Gastrocnemius medialis (tissue), 4 donors: ENCODE results near the gene MAGEA8. TPM values are rescaled to one million over a fixed set of nuclear protein-coding genes. Genes with fewer than 3 reads are reported as not detected.

Source experiments
- ATAC-seq, 2 donors: fragments of 150-250 bp; one replicate each; pipeline ENCODE4 v1.9.1; 2016
- DNase-seq, 2 donors: peaks; one replicate each; pipeline ENCODE4 v3.0.0-alpha.2; 2019
- H3K27ac ChIP-seq, 4 donors: fragments of 200-600 bp; sonication (generic); 1 replicate in 1 of 4; 2 replicates in 3 of 4; pipeline ENCODE4 v1.5.1; 2016 to 2018; ENCODE audit warnings: mild to moderate bottlenecking in 2 of 4, moderate library complexity in 1 of 4
- H3K27me3 ChIP-seq, 3 donors: fragments of 200-600 bp; sonication (generic) in 2 of 3; 1 replicate in 1 of 3; 2 replicates in 2 of 3; pipeline versions ENCODE4 v1.5.1 to v1.6.0; 2016 to 2019; ENCODE audit warnings: mild to moderate bottlenecking in 1 of 3, moderate library complexity in 1 of 3
- H3K36me3 ChIP-seq, 2 donors: fragments of 200-600 bp; sonication (generic) in 1 of 2; one replicate each; pipeline ENCODE4 v1.5.1; 2017 to 2018
- H3K4me1 ChIP-seq, 2 donors: fragments of 200-600 bp; sonication (generic) in 1 of 2; one replicate each; pipeline ENCODE4 v1.5.1; 2016 to 2017; ENCODE audit warnings: mild to moderate bottlenecking in 2 of 2
- H3K4me3 ChIP-seq, 4 donors: fragments of 200-600 bp; sonication (generic) in 3 of 4; 1 replicate in 1 of 4; 2 replicates in 3 of 4; pipeline ENCODE4 v1.5.1; 2016 to 2019; ENCODE audit warnings: mild to moderate bottlenecking in 2 of 4
- H3K9me3 ChIP-seq, 3 donors: fragments of 200-600 bp; sonication (generic) in 2 of 3; 1 replicate in 1 of 3; 2 replicates in 2 of 3; pipeline ENCODE4 v1.5.1; 2016 to 2019
- CTCF ChIP-seq, 5 experiments: fragments of 450-650 bp in 3 of 5; fragments of 200-600 bp in 2 of 5; sonication (generic) in 2 of 5; IDR thresholded peaks in 4 of 5; conservative IDR thresholded peaks in 1 of 5; 1 replicate in 4 of 5; 2 replicates in 1 of 5; pipeline ENCODE4 v1.5.1; 2016 to 2019; ENCODE audit warnings: antibody characterized with exemption in 5 of 5, mild to moderate bottlenecking in 3 of 5, moderate library complexity in 3 of 5
- POLR2A ChIP-seq, 2 donors: fragments of 450-650 bp; IDR thresholded peaks; one replicate each; pipeline ENCODE4 v1.6.1; 2017; ENCODE audit warnings: antibody characterized with exemption in 2 of 2, mild to moderate bottlenecking in 2 of 2, moderate library complexity in 2 of 2
- in situ Hi-C, 4 donors: fragments of 200-750 bp; cut with MboI; loops; one replicate each; pipeline versions ENCODE4 v1.15.0 to v1.8.0; 2017; ENCODE audit warnings: low sequenced_read_pairs in 4 of 4
- intact Hi-C: fragments of 100-400 bp; cut with DNase I; formaldehyde crosslinking; loops from one replicate; pipeline ENCODE4 v1.15.1; 2023; ENCODE audit warnings: low total_unique reads
- total RNA-seq, 4 donors: library from RNA; depleted of rRNA; stranded (reverse); fragments of >200 nt; gene quantifications; one replicate each; pipeline versions ENCODE4 v1.1.0 to v1.2.3, GENCODE V29; 2016

MAGEA8 gene
- total RNA-seq, 4 donors from 2014 or later = not detected

GRCh38 chrX:149851864-149852263 is 29.1 kb upstream of the MAGEA8 start:
- no peaks in the 10 kb centered on the region for H3K9me3 ChIP-seq
- no peaks in the 10 kb centered on the region for H3K36me3 ChIP-seq
- TF ChIP-seq CTCF (IDR thresholded peaks at IDR 0.05 in 4 of 5, conservative IDR thresholded peaks at IDR 0.05 in 1 of 5) = no peak
- no peak for TF ChIP-seq POLR2A (IDR thresholded peaks at IDR 0.05)
- no peaks in the 10 kb centered on the region for H3K4me1 ChIP-seq
- no peak overlapping the region for H3K27ac ChIP-seq
- in situ Hi-C loops = no loop called here
- no peak for DNase-seq
- no peaks in the 10 kb centered on the region for H3K27me3 ChIP-seq
- H3K4me3 ChIP-seq = no peak overlapping the region
- no peak for ATAC-seq
- intact Hi-C loops = no loop called here

GRCh38 chrX:149853925-149854324 is 27.1 kb upstream of the MAGEA8 start:
- Histone ChIP-seq H3K4me3 (no peak overlapping the region), H3K27ac (no peak overlapping the region), H3K36me3 (no peaks in the 10 kb centered on the region), H3K4me1 (no peaks in the 10 kb centered on the region), H3K27me3 (no peaks in the 10 kb centered on the region), H3K9me3 (no peaks in the 10 kb centered on the region)
- ATAC-seq = no peak
- in situ Hi-C loops = no loop called here
- intact Hi-C loops = no loop called here
- TF ChIP-seq POLR2A (IDR thresholded peaks at IDR 0.05) = no peak
- TF ChIP-seq CTCF (IDR thresholded peaks at IDR 0.05 in 4 of 5, conservative IDR thresholded peaks at IDR 0.05 in 1 of 5) = no peak
- no peak for DNase-seq

GRCh38 chrX:149858592-149858991 is 22.4 kb upstream of the MAGEA8 start:
- Histone ChIP-seq H3K4me3 (no peak overlapping the region), H3K4me1 (no peaks in the 10 kb centered on the region), H3K36me3 (no peaks in the 10 kb centered on the region), H3K9me3 (no peaks in the 10 kb centered on the region), H3K27me3 (no peaks in the 10 kb centered on the region), H3K27ac (no peak overlapping the region)
- intact Hi-C loops = no loop called here
- DNase-seq = no peak
- ATAC-seq = no peak
- TF ChIP-seq CTCF (IDR thresholded peaks at IDR 0.05 in 4 of 5, conservative IDR thresholded peaks at IDR 0.05 in 1 of 5) (no peak), POLR2A (IDR thresholded peaks at IDR 0.05) (no peak)
- in situ Hi-C loops = no loop called here

GRCh38 chrX:149860445-149860844 is 20.5 kb upstream of the MAGEA8 start:
- no peaks in the 10 kb centered on the region for H3K36me3 ChIP-seq
- TF ChIP-seq CTCF (IDR thresholded peaks at IDR 0.05 in 4 of 5, conservative IDR thresholded peaks at IDR 0.05 in 1 of 5) (no peak), POLR2A (IDR thresholded peaks at IDR 0.05) (no peak)
- no peak for DNase-seq
- no peaks in the 10 kb centered on the region for H3K9me3 ChIP-seq
- no peak for ATAC-seq
- in situ Hi-C loops = no loop called here
- intact Hi-C loops = no loop called here
- no peaks in the 10 kb centered on the region for H3K4me1 ChIP-seq
- no peaks in the 10 kb centered on the region for H3K27me3 ChIP-seq
- H3K27ac ChIP-seq = no peak overlapping the region
- H3K4me3 ChIP-seq = no peak overlapping the region

- in situ Hi-C loops = no loop called here
- intact Hi-C loops = no loop called here
- Histone ChIP-seq H3K27ac (no peak overlapping the region), H3K9me3 (no peaks in the 10 kb centered on the region), H3K4me1 (no peaks in the 10 kb centered on the region), H3K27me3 (no peaks in the 10 kb centered on the region), H3K36me3 (no peaks in the 10 kb centered on the region), H3K4me3 (no peak overlapping the region)
- TF ChIP-seq POLR2A (IDR thresholded peaks at IDR 0.05) (no peak), CTCF (IDR thresholded peaks at IDR 0.05 in 4 of 5, conservative IDR thresholded peaks at IDR 0.05 in 1 of 5) (no peak)
- ATAC-seq (no peak), DNase-seq (no peak)
Measured at GRCh38 chrX:149865390-149865789, 15.6 kb upstream of the MAGEA8 start.
